GM18502 (cell line): ENCODE measurements around the gene NTMT1.
A peak's percentile ranks its signal among the peaks of the same experiment; 100 is the strongest.

Source experiments
- ATAC-seq: cut with Tn5 transposase; IDR thresholded peaks from one replicate; pipeline ENCODE4 v1.9.1; 2021; ENCODE audit warnings: mild to moderate bottlenecking; ENCODE audit not compliant: unreplicated experiment, poor library complexity

The NTMT1 gene

GRCh38 chr9:129613520-129614175 is 12.3 kb upstream of the NTMT1 start:
- no peak for ATAC-seq

- no peak for ATAC-seq
These were observed 11.0 kb upstream of the NTMT1 start for GRCh38 chr9:129614932-129615331.

GRCh38 chr9:129615407-129616285 is 10.3 kb upstream of the NTMT1 start:
- no peak for ATAC-seq

- no peak for ATAC-seq
These were observed 8.8 kb upstream of the NTMT1 start for GRCh38 chr9:129617167-129617566.

GRCh38 chr9:129619787-129620668 is 5.9 kb upstream of the NTMT1 start:
- ATAC-seq = no peak

GRCh38 chr9:129620669-129621295 is 5.2 kb upstream of the NTMT1 start, which contains the start of gene C9orf50:
Gene C9orf50 (minus strand): TSS chr9:129621101. CDS start chr9:129620574, 527 bp downstream.
- no peak for ATAC-seq

- ATAC-seq = no peak
These were observed 2.6 kb upstream of the NTMT1 start for GRCh38 chr9:129623331-129623730.

- ATAC-seq = no peak
These were observed 1.7 kb upstream of the NTMT1 start for GRCh38 chr9:129624168-129624759.

GRCh38 chr9:129624947-129625346 is 1.0 kb upstream of the NTMT1 start:
- ATAC-seq = no peak

- peak; percentile 28 for ATAC-seq
These were observed 792 bp downstream of the NTMT1 start for GRCh38 chr9:129626625-129627284.

- no peak for ATAC-seq
These were observed 1.8 kb downstream of the NTMT1 start for GRCh38 chr9:129627556-129628440.

GRCh38 chr9:129628709-129629108 is 2.7 kb downstream of the NTMT1 start:
- ATAC-seq = no peak

- ATAC-seq = no peak
These were observed 3.4 kb downstream of the NTMT1 start for GRCh38 chr9:129629251-129629820.

- ATAC-seq = no peak
These were observed 5.2 kb downstream of the NTMT1 start for GRCh38 chr9:129630967-129631673.

- ATAC-seq = no peak
These were observed 5.7 kb downstream of the NTMT1 start for GRCh38 chr9:129631674-129632129.

GRCh38 chr9:129632460-129632859 is 6.5 kb downstream of the NTMT1 start:
- ATAC-seq = no peak

GRCh38 chr9:129633207-129633606 is 7.2 kb downstream of the NTMT1 start:
- no peak for ATAC-seq
